Measurements from ENCODE around the gene PGM2L1.

The PGM2L1 gene

DNA sequence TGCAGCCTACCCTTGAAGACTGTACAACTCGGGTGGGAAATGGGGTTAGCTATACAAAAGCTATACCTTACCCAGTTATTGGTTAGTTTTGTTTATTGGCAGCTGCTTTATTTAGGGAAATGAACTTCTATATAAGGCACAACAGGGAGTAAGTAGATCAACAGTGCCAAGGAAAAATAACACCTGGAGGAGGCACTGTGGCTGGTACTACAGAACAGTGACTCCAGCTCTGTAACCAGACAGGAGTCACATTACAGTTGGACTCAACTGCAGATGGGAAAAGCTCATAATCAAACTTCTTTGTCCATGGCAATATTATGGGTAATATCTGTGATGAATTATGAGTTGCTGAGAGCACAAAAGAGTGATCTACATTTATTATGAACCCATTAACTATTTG, 100.7 kb downstream of the PGM2L1 start:
- DNase-seq (ENCODE audit: low spot score): no peak

- no peak for DNase-seq (ENCODE audit: low spot score)
These were observed 109.3 kb downstream of the PGM2L1 start for GRCh38 chr11:74288911-74289310.

DNA sequence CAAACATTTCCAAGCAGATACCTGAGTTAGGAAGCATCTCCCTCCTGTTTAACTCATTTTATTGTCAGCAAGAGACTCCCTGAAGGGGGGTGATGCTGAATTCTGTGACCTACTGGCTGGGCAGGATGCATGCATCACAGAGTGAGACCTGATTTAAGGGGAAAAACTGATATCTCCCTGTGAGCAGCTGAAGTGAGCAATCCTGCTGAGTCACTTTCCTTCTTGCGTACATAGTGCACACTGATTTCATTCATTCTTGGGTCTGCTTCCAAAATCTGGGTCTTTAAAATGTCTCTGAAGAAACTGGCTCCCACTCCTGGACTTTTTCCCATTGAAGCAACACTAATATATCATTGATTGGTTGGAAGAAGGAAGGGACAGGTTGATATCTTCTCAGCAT, 110.1 kb downstream of the PGM2L1 start:
- no peak for DNase-seq (ENCODE audit: low spot score)

GRCh38 chr11:74284466-74284865, 113.8 kb downstream of the PGM2L1 start:
- no peak for DNase-seq (ENCODE audit: low spot score)

GRCh38 chr11:74283580-74284180, 114.6 kb downstream of the PGM2L1 start:
- no peak for DNase-seq (ENCODE audit: low spot score)

DNA sequence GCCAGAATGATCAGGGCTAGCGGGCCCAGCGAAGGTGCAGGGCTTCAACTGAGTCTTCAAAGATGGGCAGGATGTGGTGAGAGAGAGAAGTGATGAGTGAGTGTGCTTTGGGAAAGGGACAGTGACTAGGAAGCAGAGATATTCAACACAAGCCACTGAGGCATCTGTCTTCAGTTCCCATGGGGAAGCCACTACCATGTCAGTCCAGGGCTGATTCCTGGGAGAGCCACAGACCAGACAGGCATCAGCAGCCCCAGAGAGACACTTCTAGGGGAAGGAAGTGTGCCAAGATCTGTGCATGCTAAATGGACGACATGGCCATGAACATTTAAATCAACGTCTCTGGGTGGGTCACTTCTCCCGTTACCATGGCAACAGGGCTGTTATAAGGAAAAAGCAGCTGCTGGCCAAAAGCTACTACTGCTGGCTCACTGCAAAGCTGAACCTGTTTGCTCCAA, 115.3 kb downstream of the PGM2L1 start:
- no peak for DNase-seq (ENCODE audit: low spot score)

- DNase-seq (ENCODE audit: low spot score): no peak
These were observed 115.8 kb downstream of the PGM2L1 start for GRCh38 chr11:74282421-74282820.

DNA sequence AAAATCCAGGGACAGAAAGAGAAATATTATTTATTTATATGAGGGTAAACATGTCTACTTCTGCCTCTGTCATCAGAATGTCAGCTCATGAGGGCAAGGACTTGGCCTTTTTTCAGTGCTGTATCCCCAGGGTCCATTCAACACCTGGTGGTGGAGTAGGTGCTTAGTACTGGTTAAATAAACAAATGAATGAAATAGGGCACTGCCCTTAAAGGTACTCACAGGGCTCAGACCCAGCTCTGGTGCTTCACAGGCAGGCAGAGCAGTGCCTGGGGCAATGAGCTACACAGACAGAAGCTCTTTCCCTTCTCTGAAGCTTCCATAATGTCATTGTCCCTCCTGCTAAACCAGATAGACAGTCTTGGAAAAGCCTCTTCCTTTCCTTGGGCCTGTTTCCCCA, 117.7 kb downstream of the PGM2L1 start:
- DNase-seq (ENCODE audit: low spot score): no peak

Data from hematopoietic multipotent progenitor cell treated with erythropoietin and hydrocortisone succinate and interleukin-3 and kit ligand, for 17 days (in vitro differentiated cells).